Parathyroid adenoma (tissue), 2 donors: ENCODE data around the gene NAT8.
"Not testable (repeated sequence)": the region's sequence is repeated elsewhere in the genome, so short reads cannot be mapped to it uniquely, and the experiment has no call there.

Experiments
- H2AFZ ChIP-seq: fragments of 300-600 bp; sonication (generic); one replicate; pipeline ENCODE4 v1.7.0; 2017; ENCODE audit warnings: antibody characterized with exemption, mild to moderate bottlenecking
- H3K27ac ChIP-seq: fragments of 300-600 bp; sonication (generic); one replicate; pipeline ENCODE4 v1.7.0; 2017
- H3K27me3 ChIP-seq: fragments of 300-600 bp; sonication (generic); one replicate; pipeline ENCODE4 v1.7.0; 2017; ENCODE audit warnings: low read length; ENCODE audit not compliant: control insufficient read depth, insufficient read depth
- H3K36me3 ChIP-seq: fragments of 300-600 bp; sonication (generic); one replicate; pipeline ENCODE4 v1.7.0; 2017; ENCODE audit warnings: low read length; ENCODE audit not compliant: control insufficient read depth, insufficient read depth
- H3K4me1 ChIP-seq: fragments of 300-600 bp; sonication (generic); one replicate; pipeline ENCODE4 v1.7.0; 2017; ENCODE audit warnings: control low read depth
- H3K4me2 ChIP-seq: fragments of 300-600 bp; sonication (generic); one replicate; pipeline ENCODE4 v1.7.0; 2017; ENCODE audit warnings: low read length
- H3K4me3 ChIP-seq: fragments of 300-600 bp; sonication (generic); one replicate; pipeline ENCODE4 v1.7.0; 2017; ENCODE audit warnings: low read depth, low read length
- H3K79me2 ChIP-seq: fragments of 300-600 bp; sonication (generic); one replicate; pipeline ENCODE4 v1.7.0; 2017; ENCODE audit warnings: control low read depth
- H3K9ac ChIP-seq: fragments of 300-600 bp; sonication (generic); one replicate; pipeline ENCODE4 v1.7.0; 2017; ENCODE audit warnings: mild to moderate bottlenecking
- H3K9me3 ChIP-seq: fragments of 300-600 bp; sonication (generic); one replicate; pipeline ENCODE4 v1.7.0; 2017; ENCODE audit warnings: low read length; ENCODE audit not compliant: control insufficient read depth
- CTCF ChIP-seq: fragments of 300-600 bp; sonication (generic); IDR thresholded peaks from one replicate; pipeline ENCODE4 v1.7.0; 2017; ENCODE audit warnings: antibody characterized with exemption, mild to moderate bottlenecking
- donor health status: primary hyperparathyroidism.

NAT8 gene

GRCh38 chr2:73679951-73680571, 37.8 kb upstream of the NAT8 start:
- not testable (repeated sequence) for H3K9me3 ChIP-seq, H3K4me3 ChIP-seq, H3K79me2 ChIP-seq, H3K4me2 ChIP-seq, H3K9ac ChIP-seq, H3K36me3 ChIP-seq, H3K27ac ChIP-seq, H3K27me3 ChIP-seq, H2AFZ ChIP-seq, H3K4me1 ChIP-seq
- TF ChIP-seq CTCF = peak; percentile 71

DNA sequence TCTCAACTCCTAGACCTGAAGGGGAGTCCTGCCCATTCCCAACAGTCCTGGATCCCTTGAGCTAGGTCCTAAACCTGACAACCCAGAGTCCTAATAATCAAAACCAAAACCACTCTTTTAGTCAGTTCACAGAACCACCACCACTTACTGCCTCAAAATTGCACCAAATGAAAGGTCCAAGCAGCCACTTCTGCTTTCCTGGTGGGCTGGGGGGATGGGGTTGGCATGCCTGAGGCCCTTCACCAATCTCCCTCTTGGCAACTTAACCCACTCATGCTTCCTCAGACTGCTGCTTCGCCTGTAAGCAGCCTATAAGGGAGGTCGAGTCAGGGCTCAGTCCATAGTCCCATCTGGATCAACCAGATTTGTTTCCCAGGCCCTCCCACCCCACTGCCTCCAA, 37.0 kb upstream of the NAT8 start:
- H2AFZ ChIP-seq, H3K4me2 ChIP-seq, H3K79me2 ChIP-seq, H3K36me3 ChIP-seq, H3K4me3 ChIP-seq, H3K4me1 ChIP-seq, H3K27ac ChIP-seq, H3K27me3 ChIP-seq, H3K9me3 ChIP-seq, H3K9ac ChIP-seq: not testable (repeated sequence)

- not testable (repeated sequence) for H3K9ac ChIP-seq, H2AFZ ChIP-seq, H3K9me3 ChIP-seq, H3K4me1 ChIP-seq, H3K79me2 ChIP-seq, H3K36me3 ChIP-seq, H3K27ac ChIP-seq, H3K4me2 ChIP-seq, H3K4me3 ChIP-seq, H3K27me3 ChIP-seq
These were observed 35.8 kb upstream of the NAT8 start for GRCh38 chr2:73678008-73678407.

GRCh38 chr2:73676211-73676610, 34.0 kb upstream of the NAT8 start:
- not testable (repeated sequence) for H2AFZ ChIP-seq, H3K27ac ChIP-seq, H3K9me3 ChIP-seq, H3K4me1 ChIP-seq, H3K9ac ChIP-seq, H3K79me2 ChIP-seq, H3K36me3 ChIP-seq, H3K4me2 ChIP-seq, H3K27me3 ChIP-seq, H3K4me3 ChIP-seq

- not testable (repeated sequence) for H3K27me3 ChIP-seq, H3K79me2 ChIP-seq, H3K4me2 ChIP-seq, H3K27ac ChIP-seq, H3K4me1 ChIP-seq, H3K9ac ChIP-seq, H2AFZ ChIP-seq, H3K9me3 ChIP-seq, H3K36me3 ChIP-seq, H3K4me3 ChIP-seq
These were observed 32.5 kb upstream of the NAT8 start for GRCh38 chr2:73674696-73675157.

DNA sequence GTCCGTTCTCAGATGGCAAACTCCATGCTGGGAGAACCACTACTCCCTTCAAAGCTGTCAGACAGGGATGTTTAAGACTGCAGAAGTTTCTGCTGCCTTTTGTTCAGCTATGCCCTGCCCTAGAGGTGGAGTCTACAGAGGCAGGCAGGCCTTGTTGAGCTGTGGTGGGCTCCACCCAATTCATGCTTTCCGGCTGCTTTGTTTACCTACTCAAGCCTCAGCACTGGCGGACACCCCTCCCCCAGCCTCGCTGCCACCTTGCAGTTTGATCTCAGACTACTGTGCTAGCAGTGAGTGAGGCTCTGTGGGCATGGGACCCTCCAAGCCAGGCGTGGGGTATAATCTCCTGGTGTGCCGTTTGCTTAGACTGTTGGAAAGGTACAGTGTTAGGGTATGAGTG, 27.8 kb upstream of the NAT8 start:
- H3K36me3 ChIP-seq, H3K27ac ChIP-seq, H3K27me3 ChIP-seq, H3K4me2 ChIP-seq, H3K4me1 ChIP-seq, H3K79me2 ChIP-seq, H2AFZ ChIP-seq, H3K9ac ChIP-seq, H3K4me3 ChIP-seq, H3K9me3 ChIP-seq: not testable (repeated sequence)

DNA sequence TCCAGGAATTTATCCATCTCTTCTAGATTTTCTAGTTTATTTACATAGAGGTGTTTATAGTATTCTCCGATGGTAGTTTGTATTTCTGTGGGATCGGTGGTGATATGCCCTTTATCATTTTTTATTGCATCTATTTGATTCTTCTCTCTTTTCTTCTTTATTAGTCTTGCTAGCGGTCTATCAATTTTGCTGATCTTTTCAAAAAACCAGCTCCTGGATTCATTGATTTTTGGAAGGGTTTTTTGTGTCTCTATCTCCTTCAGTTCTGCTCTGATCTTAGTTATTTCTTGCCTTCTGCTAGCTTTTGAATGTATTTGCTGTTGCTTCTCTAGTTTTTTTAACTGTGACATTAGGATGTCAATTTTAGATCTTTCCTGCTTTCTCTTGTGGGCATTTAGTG, 25.0 kb upstream of the NAT8 start:
- not testable (repeated sequence) for H3K9ac ChIP-seq, H3K27ac ChIP-seq

DNA sequence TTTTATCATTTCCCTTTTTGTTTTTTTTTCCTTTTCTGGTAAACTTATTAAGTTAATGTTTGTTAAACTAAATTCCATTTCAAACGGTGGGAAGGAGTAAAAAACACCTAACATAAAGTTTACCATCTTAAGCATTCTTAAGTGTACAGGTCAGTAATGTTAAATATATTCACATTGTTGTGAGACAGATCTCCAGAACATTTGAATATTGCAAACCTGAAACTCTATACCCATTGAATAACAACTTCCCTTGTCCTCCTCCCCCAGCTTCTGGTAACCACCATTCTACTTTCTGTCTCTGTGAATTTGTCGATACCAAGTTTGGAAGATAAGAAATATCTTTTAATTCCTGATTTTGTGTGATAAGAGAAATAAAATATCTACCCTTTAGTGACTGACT, 12.0 kb upstream of the NAT8 start:
- Histone ChIP-seq H3K36me3 (no peaks in the 10 kb centered on the region), H3K4me3 (no peak overlapping the region), H3K9ac (no peak overlapping the region), H3K27me3 (no peaks in the 10 kb centered on the region), H3K4me2 (no peak overlapping the region), H3K27ac (no peak overlapping the region), H3K9me3 (no peaks in the 10 kb centered on the region), H2AFZ (no peak overlapping the region), H3K79me2 (no peaks in the 10 kb centered on the region), H3K4me1 (no peaks in the 10 kb centered on the region)
- no peak for TF ChIP-seq CTCF

More for the DNA sequence above, 25.0 kb upstream of the NAT8 start:
- not testable (repeated sequence) for H3K79me2 ChIP-seq, H2AFZ ChIP-seq, H3K9me3 ChIP-seq, H3K4me2 ChIP-seq, H3K27me3 ChIP-seq, H3K4me1 ChIP-seq, H3K4me3 ChIP-seq, H3K36me3 ChIP-seq
